Measurements from ENCODE around the gene SRPK2. TPM values are rescaled to one million over a fixed set of nuclear protein-coding genes. Genes with fewer than 3 reads are reported as not detected.

Gene SRPK2
- total and polyA plus RNA-seq, 2 of the 8 experiments (the other 6 are each of a cell fraction or from before 2014, with no cell fraction given) = 10.0 to 47.1 TPM

GRCh38 chr7:105084581-105084980, 304.1 kb downstream of the SRPK2 start (continued):
- no peak for TF ChIP-seq EZH2 (IDR thresholded peaks at IDR 0.05; ENCODE audit: low read depth, low read length, severe bottlenecking)
- TF ChIP-seq HDAC6 (IDR thresholded peaks at IDR 0.05; ENCODE audit: low read depth, low read length) = no peak
- no peak for TF ChIP-seq SP2 (IDR thresholded peaks at IDR 0.05; ENCODE audit: low read length)
- no peak for TF ChIP-seq MAX (IDR thresholded peaks at IDR 0.05)
